ENCODE data around the gene MAGI2.

GRCh38 chr7:79064187-79064823 is 389.2 kb downstream of the MAGI2 start:
- no peak for TF ChIP-seq CTCF (IDR thresholded peaks at IDR 0.05; ENCODE audit: low read depth, low read length, missing input control)
- TF ChIP-seq RXRA (IDR thresholded peaks at IDR 0.05), result peak in 1 of 2 donors; percentile 10
- no peak for TF ChIP-seq MAX (IDR thresholded peaks at IDR 0.05)
- peak; percentile 14 for TF ChIP-seq YY1 (IDR thresholded peaks at IDR 0.05)
- peak; percentile 57 for TF ChIP-seq HNF4G (IDR thresholded peaks at IDR 0.05)
- no peak for TF ChIP-seq FOXA1 (IDR thresholded peaks at IDR 0.05)
- no peak for TF ChIP-seq ATF3 (IDR thresholded peaks at IDR 0.05)
- no peak for TF ChIP-seq RAD21 (IDR thresholded peaks at IDR 0.05)
- no peak for TF ChIP-seq TAF1 (conservative IDR thresholded peaks at IDR 0.05)
- no peak for TF ChIP-seq REST (IDR thresholded peaks at IDR 0.05)
- peak; percentile 43 for TF ChIP-seq SP1 (IDR thresholded peaks at IDR 0.05)
- no peak for TF ChIP-seq NR2F2 (IDR thresholded peaks at IDR 0.05)
- TF ChIP-seq JUND (IDR thresholded peaks at IDR 0.05), result peak in 1 of 2 donors; percentile 10
- no peak for TF ChIP-seq EGR1 (IDR thresholded peaks at IDR 0.05; ENCODE audit: low read depth in 2 of 2)

Data from liver (tissue), 3 donors.